ENCODE results near the gene HAGHL.

HAGHL gene

DNA sequence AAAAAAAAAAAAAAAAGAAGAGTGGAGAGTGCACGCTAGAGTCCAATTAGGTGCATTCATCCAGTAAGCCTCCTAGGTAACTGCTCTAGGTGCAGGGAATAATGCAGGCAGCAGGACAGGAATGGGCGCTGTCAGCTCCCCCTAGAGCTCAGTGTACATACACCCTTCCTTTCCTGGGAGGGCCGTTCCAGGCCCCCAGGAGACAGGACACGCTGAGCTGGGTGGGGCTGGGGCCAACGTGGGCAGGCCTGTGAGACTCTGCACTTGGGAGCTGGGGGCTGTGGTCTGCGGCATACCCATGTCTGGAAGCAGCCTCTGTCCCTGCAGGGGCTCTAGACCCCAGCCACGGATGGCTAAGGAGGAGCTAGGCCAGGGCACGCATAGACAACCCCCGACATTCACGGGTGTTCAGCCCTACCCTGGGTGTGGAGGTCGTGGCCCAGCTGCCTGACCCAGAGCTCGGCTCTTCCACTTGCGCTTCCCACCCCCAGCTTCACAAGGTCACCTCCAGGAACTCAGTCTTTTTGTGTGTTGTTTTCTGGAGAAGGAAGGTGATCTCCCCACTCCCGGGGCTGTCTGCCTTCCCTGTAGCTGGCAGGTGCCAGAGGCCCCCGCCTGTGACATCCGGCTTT is 7.0 kb upstream of the HAGHL start:
- no peak for DNase-seq (ENCODE audit: insufficient read length, low spot score)
- peak; percentile 78 for FAIRE-seq
- no peak for TF ChIP-seq POLR2AphosphoS5 (IDR thresholded peaks at IDR 0.05; ENCODE audit: low read depth, low read length)
- TF ChIP-seq SPI1 (IDR thresholded peaks at IDR 0.05; ENCODE audit: low read depth, low read length) = no peak
- TF ChIP-seq POLR2A (IDR thresholded peaks at IDR 0.05; ENCODE audit: low read depth, low read length) = no peak
- TF ChIP-seq TAF1 (IDR thresholded peaks at IDR 0.05; ENCODE audit: low read depth, low read length) = no peak
- no peak for TF ChIP-seq POU2F2 (IDR thresholded peaks at IDR 0.05; ENCODE audit: low read depth, low read length)
- TF ChIP-seq PAX5 (IDR thresholded peaks at IDR 0.05; ENCODE audit: insufficient read depth, low read length, severe bottlenecking) = no peak

GRCh38 chr16:720447-720989 is 6.4 kb upstream of the HAGHL start:
- TF ChIP-seq SPI1 (IDR thresholded peaks at IDR 0.05; ENCODE audit: low read depth, low read length) = no peak
- no peak for TF ChIP-seq POU2F2 (IDR thresholded peaks at IDR 0.05; ENCODE audit: low read depth, low read length)
- TF ChIP-seq TAF1 (IDR thresholded peaks at IDR 0.05; ENCODE audit: low read depth, low read length) = no peak
- TF ChIP-seq POLR2AphosphoS5 (IDR thresholded peaks at IDR 0.05; ENCODE audit: low read depth, low read length) = no peak
- TF ChIP-seq POLR2A (IDR thresholded peaks at IDR 0.05; ENCODE audit: low read depth, low read length) = no peak
- no peak for TF ChIP-seq PAX5 (IDR thresholded peaks at IDR 0.05; ENCODE audit: insufficient read depth, low read length, severe bottlenecking)
- FAIRE-seq = no peak
- peak; percentile 70 for DNase-seq (ENCODE audit: insufficient read length, low spot score)

- FAIRE-seq (peak; percentile 99), DNase-seq (ENCODE audit: insufficient read length, low spot score) (peak; percentile 98)
- TF ChIP-seq POLR2A (IDR thresholded peaks at IDR 0.05; ENCODE audit: low read depth, low read length) (peak; percentile 85), PAX5 (IDR thresholded peaks at IDR 0.05; ENCODE audit: insufficient read depth, low read length, severe bottlenecking) (peak; percentile 36), POU2F2 (IDR thresholded peaks at IDR 0.05; ENCODE audit: low read depth, low read length) (peak; percentile 71; the same call in 1 of the 2 replicates), SPI1 (IDR thresholded peaks at IDR 0.05; ENCODE audit: low read depth, low read length) (no peak), TAF1 (IDR thresholded peaks at IDR 0.05; ENCODE audit: low read depth, low read length) (0 out of 2 replicates have a peak, but pooled peaks have one; percentile 54), POLR2AphosphoS5 (IDR thresholded peaks at IDR 0.05; ENCODE audit: low read depth, low read length) (peak; percentile 85)
These were observed 5.7 kb upstream of the HAGHL start, which contains the start of gene ANTKMT for GRCh38 chr16:720990-721764. TSS of gene ANTKMT (plus strand) at chr16:721146. CDS start at chr16:721275, 129 bp downstream.

- DNase-seq (ENCODE audit: insufficient read length, low spot score) (no peak), FAIRE-seq (no peak)
- TF ChIP-seq PAX5 (IDR thresholded peaks at IDR 0.05; ENCODE audit: insufficient read depth, low read length, severe bottlenecking) (no peak), SPI1 (IDR thresholded peaks at IDR 0.05; ENCODE audit: low read depth, low read length) (no peak), POLR2A (IDR thresholded peaks at IDR 0.05; ENCODE audit: low read depth, low read length) (no peak), POU2F2 (IDR thresholded peaks at IDR 0.05; ENCODE audit: low read depth, low read length) (no peak), POLR2AphosphoS5 (IDR thresholded peaks at IDR 0.05; ENCODE audit: low read depth, low read length) (no peak), TAF1 (IDR thresholded peaks at IDR 0.05; ENCODE audit: low read depth, low read length) (no peak)
These were observed 5.0 kb upstream of the HAGHL start for GRCh38 chr16:721765-722540.

DNA sequence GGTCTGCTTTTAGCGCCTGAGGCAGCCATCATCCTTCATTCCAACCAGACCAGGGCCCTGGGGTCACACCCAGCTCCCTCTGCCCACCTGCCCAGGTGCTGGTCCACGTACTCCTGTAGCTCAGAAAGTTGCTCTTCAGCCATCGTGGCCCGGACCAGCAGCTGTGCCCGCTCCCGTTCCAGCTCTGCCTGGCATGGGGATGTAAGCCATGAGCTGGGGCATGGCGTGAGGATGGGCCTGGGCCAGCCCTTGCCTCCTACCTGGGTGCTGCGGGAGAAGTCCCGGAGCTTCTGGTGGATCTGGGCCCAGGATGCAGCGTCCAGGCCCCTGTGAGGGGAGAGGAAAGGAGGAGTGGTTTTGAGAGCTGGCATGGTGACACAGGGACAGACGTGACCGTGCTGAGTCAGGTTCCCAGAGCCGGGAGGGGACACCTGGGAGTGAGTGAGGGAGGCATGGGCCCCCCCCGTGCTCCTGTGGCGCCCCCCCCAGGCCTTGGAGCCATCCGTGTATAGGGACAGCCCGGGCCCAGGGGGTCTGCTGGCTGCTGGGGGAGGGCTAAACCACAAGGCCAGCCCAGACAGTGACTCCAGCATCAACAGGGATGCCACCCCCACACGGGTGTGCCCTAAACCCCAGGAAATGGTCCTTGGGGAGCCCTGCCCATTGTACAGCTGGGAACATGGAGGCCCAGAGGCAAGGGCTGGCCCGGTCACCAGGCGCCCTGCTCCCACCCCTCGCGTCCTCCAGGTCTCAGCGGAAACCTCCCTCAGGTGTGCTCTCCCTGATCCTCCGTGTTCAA is 3.9 kb upstream of the HAGHL start:
- FAIRE-seq (no peak), DNase-seq (ENCODE audit: insufficient read length, low spot score) (no peak)
- TF ChIP-seq POLR2AphosphoS5 (IDR thresholded peaks at IDR 0.05; ENCODE audit: low read depth, low read length) = no peak
- TF ChIP-seq POLR2A (IDR thresholded peaks at IDR 0.05; ENCODE audit: low read depth, low read length) = no peak

- TF ChIP-seq POLR2AphosphoS5 (IDR thresholded peaks at IDR 0.05; ENCODE audit: low read depth, low read length) (no peak), PAX5 (IDR thresholded peaks at IDR 0.05; ENCODE audit: insufficient read depth, low read length, severe bottlenecking) (no peak), POLR2A (IDR thresholded peaks at IDR 0.05; ENCODE audit: low read depth, low read length) (no peak), POU2F2 (IDR thresholded peaks at IDR 0.05; ENCODE audit: low read depth, low read length) (no peak), SPI1 (IDR thresholded peaks at IDR 0.05; ENCODE audit: low read depth, low read length) (no peak), TAF1 (IDR thresholded peaks at IDR 0.05; ENCODE audit: low read depth, low read length) (no peak)
- DNase-seq (ENCODE audit: insufficient read length, low spot score) (no peak), FAIRE-seq (no peak)
These were observed 3.2 kb upstream of the HAGHL start for GRCh38 chr16:723695-724094.

GRCh38 chr16:724188-725040 is 2.5 kb upstream of the HAGHL start:
- TF ChIP-seq POLR2A (IDR thresholded peaks at IDR 0.05; ENCODE audit: low read depth, low read length) = no peak
- TF ChIP-seq POLR2AphosphoS5 (IDR thresholded peaks at IDR 0.05; ENCODE audit: low read depth, low read length) = no peak
- no peak for TF ChIP-seq TAF1 (IDR thresholded peaks at IDR 0.05; ENCODE audit: low read depth, low read length)
- TF ChIP-seq PAX5 (IDR thresholded peaks at IDR 0.05; ENCODE audit: insufficient read depth, low read length, severe bottlenecking) = no peak
- TF ChIP-seq SPI1 (IDR thresholded peaks at IDR 0.05; ENCODE audit: low read depth, low read length) = no peak
- TF ChIP-seq POU2F2 (IDR thresholded peaks at IDR 0.05; ENCODE audit: low read depth, low read length) = no peak
- FAIRE-seq (no peak), DNase-seq (ENCODE audit: insufficient read length, low spot score) (no peak)

DNA sequence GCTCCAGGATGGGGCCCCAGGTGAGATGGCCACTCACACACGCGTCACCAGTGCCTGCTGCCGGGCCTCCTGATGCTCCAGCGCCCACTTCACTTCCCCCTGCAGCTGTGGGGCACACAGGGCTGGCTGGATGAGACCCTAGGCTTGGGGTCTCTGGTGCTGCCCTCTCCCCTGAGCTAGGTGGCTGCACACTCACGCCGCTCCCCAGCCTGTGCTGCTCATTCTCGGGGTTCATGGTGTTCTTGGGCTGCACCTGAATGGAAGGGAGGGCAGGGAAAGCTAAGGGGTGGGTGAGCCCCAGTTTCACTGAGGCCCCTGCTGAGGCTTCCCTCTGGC is 1.9 kb upstream of the HAGHL start:
- DNase-seq (ENCODE audit: insufficient read length, low spot score) (no peak), FAIRE-seq (no peak)
- no peak for TF ChIP-seq SPI1 (IDR thresholded peaks at IDR 0.05; ENCODE audit: low read depth, low read length)
- TF ChIP-seq POLR2AphosphoS5 (IDR thresholded peaks at IDR 0.05; ENCODE audit: low read depth, low read length) = no peak
- no peak for TF ChIP-seq PAX5 (IDR thresholded peaks at IDR 0.05; ENCODE audit: insufficient read depth, low read length, severe bottlenecking)
- TF ChIP-seq POLR2A (IDR thresholded peaks at IDR 0.05; ENCODE audit: low read depth, low read length) = no peak
- TF ChIP-seq TAF1 (IDR thresholded peaks at IDR 0.05; ENCODE audit: low read depth, low read length) = no peak
- TF ChIP-seq POU2F2 (IDR thresholded peaks at IDR 0.05; ENCODE audit: low read depth, low read length) = no peak

Data from GM12891 (cell line).